HUES48 (cell line): ENCODE results near the gene SLC9A1.
"Not testable (repeated sequence)": the region's sequence is repeated elsewhere in the genome, so short reads cannot be mapped to it uniquely, and the experiment has no call there.

ENCODE experiments used
- H3K27ac ChIP-seq: one replicate; pipeline ENCODE4 v1.7.0; 2013; ENCODE audit warnings: low read depth, low read length, inconsistent platforms
- H3K27me3 ChIP-seq: 2 replicates; pipeline ENCODE4 v1.6.1; 2013; ENCODE audit warnings: mild to moderate bottlenecking, low read length; ENCODE audit not compliant: control insufficient read depth, insufficient read depth
- H3K36me3 ChIP-seq: 2 replicates; pipeline ENCODE4 v1.6.1; 2013; ENCODE audit warnings: low read length; ENCODE audit not compliant: control insufficient read depth, insufficient read depth
- H3K4me1 ChIP-seq: 2 replicates; pipeline ENCODE4 v1.6.1; 2013; ENCODE audit warnings: mild to moderate bottlenecking, low read length; ENCODE audit not compliant: control insufficient read depth, insufficient read depth
- H3K4me3 ChIP-seq: 2 replicates; pipeline ENCODE4 v1.5.1; 2013; ENCODE audit warnings: mild to moderate bottlenecking, low read depth, low read length
- H3K9ac ChIP-seq: 2 replicates; pipeline ENCODE4 v1.6.1; 2013; ENCODE audit warnings: mild to moderate bottlenecking, low read depth, low read length, moderate library complexity
- H3K9me3 ChIP-seq: 2 replicates; pipeline ENCODE4 v1.6.1; 2013; ENCODE audit warnings: low read length; ENCODE audit not compliant: control insufficient read depth, insufficient read depth

Gene SLC9A1

DNA sequence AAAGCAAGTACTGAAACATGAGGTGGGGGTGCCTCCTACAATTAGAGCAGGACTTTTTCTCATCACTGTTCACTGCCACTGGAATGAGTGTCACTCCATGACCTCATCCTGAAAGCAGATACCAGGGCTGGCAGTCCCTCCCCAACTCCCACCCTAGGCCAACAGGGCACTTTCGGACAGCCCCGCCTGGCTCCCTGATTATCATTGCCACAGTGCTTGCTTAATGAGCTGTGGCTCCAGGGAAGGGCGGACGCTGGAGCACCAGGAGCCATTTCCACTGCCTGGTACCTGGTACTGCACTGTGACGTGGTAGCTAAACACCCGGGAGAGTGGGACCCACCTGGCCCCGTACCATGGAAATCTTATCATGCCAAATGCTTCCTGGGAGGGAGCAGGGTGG is 22.3 kb downstream of the SLC9A1 start:
- Histone ChIP-seq H3K27me3 (no peaks in the 10 kb centered on the region), H3K4me1 (peaks cover 14% of the 10 kb centered on the region; the same call in 1 of the 2 replicates), H3K36me3 (no peaks in the 10 kb centered on the region), H3K9ac (no peak overlapping the region), H3K4me3 (no peak overlapping the region), H3K27ac (no peak overlapping the region), H3K9me3 (no peaks in the 10 kb centered on the region)

DNA sequence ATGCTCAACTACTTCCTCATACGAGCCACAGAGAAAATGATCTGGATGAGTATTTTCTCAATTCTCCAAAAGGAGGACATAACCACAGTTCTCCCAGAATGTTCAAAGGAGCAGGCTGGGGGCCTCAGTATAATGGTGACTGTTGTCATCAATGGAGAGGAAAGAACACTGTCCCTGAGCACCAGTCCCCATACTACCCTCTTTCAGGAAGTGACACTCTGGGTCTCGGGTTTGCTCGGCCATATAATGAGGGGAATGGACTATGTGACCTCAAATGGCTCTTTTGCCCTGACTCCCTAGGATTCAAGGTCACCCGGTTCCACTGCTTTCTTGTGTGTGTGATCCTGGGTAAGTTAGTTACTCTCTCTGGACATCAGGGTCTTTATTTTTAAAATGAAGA is 22.8 kb downstream of the SLC9A1 start:
- H3K9me3 ChIP-seq: no peaks in the 10 kb centered on the region
- no peaks in the 10 kb centered on the region for H3K27me3 ChIP-seq
- no peak overlapping the region for H3K4me3 ChIP-seq
- no peak overlapping the region for H3K9ac ChIP-seq
- H3K4me1 ChIP-seq: peaks cover 10% of the 10 kb centered on the region; the same call in 1 of the 2 replicates
- no peak overlapping the region for H3K27ac ChIP-seq
- no peaks in the 10 kb centered on the region for H3K36me3 ChIP-seq

- no peak overlapping the region for H3K27ac ChIP-seq
- H3K9ac ChIP-seq: no peak overlapping the region
- H3K36me3 ChIP-seq: no peaks in the 10 kb centered on the region
These were observed 24.1 kb downstream of the SLC9A1 start for GRCh38 chr1:27130798-27131197.

DNA sequence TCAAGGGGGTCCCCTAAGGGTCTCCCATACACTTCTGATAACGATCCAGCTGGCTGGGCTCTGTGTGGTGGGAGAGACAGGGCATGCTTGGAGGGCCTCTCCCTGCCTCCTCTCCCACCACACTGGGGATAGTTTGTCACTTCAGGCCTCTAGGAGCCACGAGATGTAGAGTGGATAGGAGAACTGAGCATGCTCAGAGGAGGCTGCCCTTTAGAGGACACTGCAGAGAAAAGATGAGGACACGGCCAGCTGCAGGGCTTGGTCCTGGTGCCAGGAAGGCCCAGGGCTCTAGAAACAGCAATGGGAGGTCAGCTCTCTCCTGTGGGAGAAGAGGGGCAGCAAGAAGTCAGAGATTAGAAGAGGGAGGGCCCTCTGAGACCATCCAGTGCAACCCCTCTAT is 25.7 kb downstream of the SLC9A1 start:
- Histone ChIP-seq H3K27me3 (no peaks in the 10 kb centered on the region), H3K27ac (no peak overlapping the region), H3K9me3 (no peaks in the 10 kb centered on the region), H3K9ac (no peak overlapping the region), H3K4me3 (no peak overlapping the region), H3K36me3 (no peaks in the 10 kb centered on the region), H3K4me1 (no peaks in the 10 kb centered on the region)

More at GRCh38 chr1:27130798-27131197, 24.1 kb downstream of the SLC9A1 start:
- H3K9me3 ChIP-seq: no peaks in the 10 kb centered on the region
- H3K27me3 ChIP-seq: no peaks in the 10 kb centered on the region
- H3K4me1 ChIP-seq: peaks cover under 1% of the 10 kb centered on the region; the same call in 1 of the 2 replicates
- no peak overlapping the region for H3K4me3 ChIP-seq

GRCh38 chr1:27127419-27127818 is 27.5 kb downstream of the SLC9A1 start:
- no peaks in the 10 kb centered on the region for H3K36me3 ChIP-seq
- H3K9me3 ChIP-seq: no peaks in the 10 kb centered on the region
- no peaks in the 10 kb centered on the region for H3K27me3 ChIP-seq
- no peak overlapping the region for H3K9ac ChIP-seq
- H3K27ac ChIP-seq: no peak overlapping the region
- H3K4me1 ChIP-seq: no peaks in the 10 kb centered on the region
- H3K4me3 ChIP-seq: no peak overlapping the region

GRCh38 chr1:27126391-27126790 is 28.5 kb downstream of the SLC9A1 start:
- no peak overlapping the region for H3K27ac ChIP-seq
- H3K9ac ChIP-seq: no peak overlapping the region

GRCh38 chr1:27125125-27125524 is 29.8 kb downstream of the SLC9A1 start:
- not testable (repeated sequence) for H3K4me3 ChIP-seq, H3K36me3 ChIP-seq, H3K9ac ChIP-seq, H3K27ac ChIP-seq, H3K9me3 ChIP-seq, H3K4me1 ChIP-seq, H3K27me3 ChIP-seq

More at GRCh38 chr1:27126391-27126790, 28.5 kb downstream of the SLC9A1 start:
- no peaks in the 10 kb centered on the region for H3K36me3 ChIP-seq
- no peaks in the 10 kb centered on the region for H3K27me3 ChIP-seq
- no peak overlapping the region for H3K4me3 ChIP-seq
- no peaks in the 10 kb centered on the region for H3K9me3 ChIP-seq
- no peaks in the 10 kb centered on the region for H3K4me1 ChIP-seq

GRCh38 chr1:27124405-27124804 is 30.5 kb downstream of the SLC9A1 start:
- 0 out of 2 replicates have a peak, but pooled peaks cover 2% of the 10 kb centered on the region for H3K4me1 ChIP-seq
- H3K27ac ChIP-seq: no peak overlapping the region
- no peak overlapping the region for H3K4me3 ChIP-seq
- no peak overlapping the region for H3K9ac ChIP-seq
- H3K9me3 ChIP-seq: no peaks in the 10 kb centered on the region
- no peaks in the 10 kb centered on the region for H3K27me3 ChIP-seq
- H3K36me3 ChIP-seq: no peaks in the 10 kb centered on the region

DNA sequence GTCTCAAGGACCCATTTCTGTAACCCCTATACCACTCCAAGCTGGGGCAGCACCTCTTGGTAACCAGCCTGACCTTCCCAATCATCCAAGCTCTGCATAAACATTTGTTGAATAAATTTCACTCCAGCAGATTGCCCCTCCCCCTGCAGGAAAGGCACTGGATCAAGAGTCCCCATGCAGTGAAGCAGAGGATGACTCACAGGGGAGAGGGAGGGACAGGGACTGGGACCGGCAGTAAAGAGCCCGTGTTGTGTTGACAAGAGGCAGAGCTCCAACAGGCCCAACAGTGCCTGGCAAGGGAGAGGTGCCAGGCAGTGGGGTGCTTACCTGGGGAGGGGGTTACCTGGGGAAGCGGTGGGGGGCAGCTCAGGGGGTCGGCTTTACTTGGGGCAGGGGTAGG is 32.3 kb downstream of the SLC9A1 start:
- Histone ChIP-seq H3K9me3 (no peaks in the 10 kb centered on the region), H3K4me3 (no peak overlapping the region), H3K27me3 (no peaks in the 10 kb centered on the region), H3K36me3 (no peaks in the 10 kb centered on the region), H3K4me1 (0 out of 2 replicates have a peak, but pooled peaks cover 7% of the 10 kb centered on the region), H3K9ac (no peak overlapping the region), H3K27ac (peak overlapping the region; percentile 36)

DNA sequence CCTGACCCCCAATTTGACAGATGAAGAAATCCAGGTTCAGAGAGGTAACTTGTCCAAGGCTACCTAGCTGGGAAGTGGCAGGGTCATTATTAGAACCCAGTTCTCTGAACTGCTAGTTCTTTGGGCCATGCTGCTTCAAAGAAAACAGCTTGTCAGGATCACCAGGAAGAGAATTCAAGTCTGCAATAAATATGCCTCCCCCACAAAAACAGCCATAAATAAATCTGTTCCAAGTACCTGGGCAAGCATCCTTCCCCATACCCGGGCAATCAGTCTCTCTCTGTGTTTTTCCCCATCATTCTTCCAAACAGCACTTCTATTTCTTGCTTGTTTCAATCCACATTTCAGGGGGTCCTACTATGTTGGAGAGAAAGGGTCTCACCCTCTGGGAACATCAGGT is 34.1 kb downstream of the SLC9A1 start:
- Histone ChIP-seq H3K4me3 (no peak overlapping the region), H3K27ac (no peak overlapping the region)

DNA sequence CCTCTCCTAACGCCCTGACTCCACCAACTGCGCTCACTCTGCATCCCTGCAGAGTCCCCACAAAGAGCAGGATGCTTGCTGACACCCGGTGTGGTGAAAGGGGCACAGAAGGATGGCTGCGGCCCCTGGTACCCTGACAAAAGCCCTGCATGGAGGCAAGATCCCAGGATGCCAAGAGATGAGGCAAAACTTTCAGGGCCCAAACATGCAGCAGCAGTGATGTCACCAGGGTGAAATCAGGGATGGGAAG is 36.6 kb downstream of the SLC9A1 start:
- Histone ChIP-seq H3K4me1 (0 out of 2 replicates have a peak, but pooled peaks cover 7% of the 10 kb centered on the region), H3K4me3 (no peak overlapping the region), H3K27ac (no peak overlapping the region), H3K9ac (no peak overlapping the region), H3K9me3 (no peaks in the 10 kb centered on the region), H3K27me3 (no peaks in the 10 kb centered on the region), H3K36me3 (0 out of 2 replicates have a peak, but pooled peaks cover 2% of the 10 kb centered on the region)

More for the DNA sequence above, 34.1 kb downstream of the SLC9A1 start:
- Histone ChIP-seq H3K9ac (no peak overlapping the region), H3K27me3 (no peaks in the 10 kb centered on the region), H3K9me3 (no peaks in the 10 kb centered on the region), H3K4me1 (0 out of 2 replicates have a peak, but pooled peaks cover 7% of the 10 kb centered on the region), H3K36me3 (no peaks in the 10 kb centered on the region)
